Mesothelial cell of epicardium (in vitro differentiated cells): Measurements from ENCODE around the gene ADAMTS9. TPM values are rescaled to one million over a fixed set of nuclear protein-coding genes. Genes with fewer than 3 reads are reported as not detected.
A peak's percentile ranks its signal among the peaks of the same experiment; 100 is the strongest.
"Not testable (repeated sequence)": the region's sequence is repeated elsewhere in the genome, so short reads cannot be mapped to it uniquely, and the experiment has no call there.

Source experiments
- DNase-seq, 2 experiments: peaks; one replicate each; pipeline ENCODE4 v3.0.0; 2021; ENCODE audit warnings: low spot score in 2 of 2; ENCODE audit not compliant: unreplicated experiment in 2 of 2
- H3K27ac Mint-ChIP-seq: 2 replicates; pipeline ENCODE4 v1.8.0; 2021; ENCODE audit warnings: mixed read lengths
- H3K27me3 Mint-ChIP-seq: 2 replicates; pipeline ENCODE4 v1.8.0; 2021; ENCODE audit warnings: low read depth, mixed read lengths
- H3K36me3 Mint-ChIP-seq: 2 replicates; pipeline ENCODE4 v1.8.0; 2021; ENCODE audit warnings: mixed read lengths
- H3K4me1 Mint-ChIP-seq: 2 replicates; pipeline ENCODE4 v1.8.0; 2021; ENCODE audit warnings: mixed read lengths
- H3K4me3 Mint-ChIP-seq: 2 replicates; pipeline ENCODE4 v1.8.0; 2021; ENCODE audit warnings: mild to moderate bottlenecking, moderate library complexity, mixed read lengths
- H3K9me3 Mint-ChIP-seq: 2 replicates; pipeline ENCODE4 v1.8.0; 2021; ENCODE audit warnings: mixed read lengths
- total RNA-seq: library from RNA; stranded (reverse); gene quantifications from 3 replicates; pipeline ENCODE4 v1.2.1, GENCODE V29; 2021
- TF ChIP-seq, protein P1 (sequence below): fragments of 200-600 bp; sonication (generic); IDR thresholded peaks from one replicate; pipeline ENCODE4 v1.5.0; 2021; ENCODE audit warnings: antibody characterized with exemption; ENCODE audit not compliant: unreplicated experiment

Gene ADAMTS9
- total RNA-seq, 1 donor from 2014 or later, result 127 TPM

GRCh38 chr3:64550745-64551144 is 137.1 kb downstream of the ADAMTS9 start:
- no peaks in the 10 kb centered on the region for H3K9me3 Mint-ChIP-seq
- peaks cover 6% of the 10 kb centered on the region for H3K4me1 Mint-ChIP-seq
- TF ChIP-seq, protein P1, sequence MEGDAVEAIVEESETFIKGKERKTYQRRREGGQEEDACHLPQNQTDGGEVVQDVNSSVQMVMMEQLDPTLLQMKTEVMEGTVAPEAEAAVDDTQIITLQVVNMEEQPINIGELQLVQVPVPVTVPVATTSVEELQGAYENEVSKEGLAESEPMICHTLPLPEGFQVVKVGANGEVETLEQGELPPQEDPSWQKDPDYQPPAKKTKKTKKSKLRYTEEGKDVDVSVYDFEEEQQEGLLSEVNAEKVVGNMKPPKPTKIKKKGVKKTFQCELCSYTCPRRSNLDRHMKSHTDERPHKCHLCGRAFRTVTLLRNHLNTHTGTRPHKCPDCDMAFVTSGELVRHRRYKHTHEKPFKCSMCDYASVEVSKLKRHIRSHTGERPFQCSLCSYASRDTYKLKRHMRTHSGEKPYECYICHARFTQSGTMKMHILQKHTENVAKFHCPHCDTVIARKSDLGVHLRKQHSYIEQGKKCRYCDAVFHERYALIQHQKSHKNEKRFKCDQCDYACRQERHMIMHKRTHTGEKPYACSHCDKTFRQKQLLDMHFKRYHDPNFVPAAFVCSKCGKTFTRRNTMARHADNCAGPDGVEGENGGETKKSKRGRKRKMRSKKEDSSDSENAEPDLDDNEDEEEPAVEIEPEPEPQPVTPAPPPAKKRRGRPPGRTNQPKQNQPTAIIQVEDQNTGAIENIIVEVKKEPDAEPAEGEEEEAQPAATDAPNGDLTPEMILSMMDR, result no peak
- H3K27ac Mint-ChIP-seq, result no peak overlapping the region
- H3K4me3 Mint-ChIP-seq, result no peak overlapping the region
- no peaks in the 10 kb centered on the region for H3K27me3 Mint-ChIP-seq
- no peak for DNase-seq
- H3K36me3 Mint-ChIP-seq, result peaks cover 27% of the 10 kb centered on the region

GRCh38 chr3:64549869-64550268 is 137.9 kb downstream of the ADAMTS9 start:
- peaks cover 28% of the 10 kb centered on the region for H3K36me3 Mint-ChIP-seq
- no peak overlapping the region for H3K4me3 Mint-ChIP-seq
- H3K9me3 Mint-ChIP-seq, result no peaks in the 10 kb centered on the region
- DNase-seq, result no peak
- H3K27ac Mint-ChIP-seq, result no peak overlapping the region
- H3K27me3 Mint-ChIP-seq, result no peaks in the 10 kb centered on the region
- peaks cover 6% of the 10 kb centered on the region for H3K4me1 Mint-ChIP-seq
- TF ChIP-seq, protein P1, result no peak

DNA sequence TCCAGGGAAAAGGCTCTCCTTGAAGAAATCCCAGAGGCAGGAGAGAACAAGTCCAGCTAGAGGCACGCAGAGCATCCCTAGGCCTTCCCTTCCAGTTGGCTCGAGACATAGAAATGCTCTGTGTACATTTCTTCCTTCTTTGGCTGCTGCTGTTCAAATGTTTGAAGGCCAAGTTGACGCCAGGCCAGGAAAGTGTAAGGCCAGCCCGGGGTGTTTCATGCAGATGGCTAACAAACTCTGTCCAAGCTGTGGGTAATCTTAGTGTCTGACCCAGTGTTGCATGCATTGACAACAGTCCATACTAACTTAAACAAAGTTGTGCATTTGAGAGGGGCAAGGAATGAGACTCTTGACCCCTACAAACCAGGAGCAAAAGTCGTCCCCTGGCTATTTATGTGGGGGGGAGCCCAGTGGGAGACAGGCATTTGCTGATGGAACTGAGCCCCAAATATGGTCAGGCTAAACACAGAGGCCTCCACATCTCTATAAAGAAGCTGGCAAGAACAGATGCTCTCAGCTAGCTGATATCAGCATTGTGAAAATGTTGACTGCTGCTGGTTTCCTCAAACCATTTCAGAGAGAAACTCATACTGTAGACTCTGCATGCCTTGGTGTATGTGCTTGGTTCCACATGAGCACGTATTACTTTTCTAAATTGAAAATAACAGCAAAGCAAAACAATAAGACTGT is 139.5 kb downstream of the ADAMTS9 start:
- Mint-ChIP-seq H3K27ac (peak overlapping the region; percentile 36), H3K36me3 (peaks cover 34% of the 10 kb centered on the region), H3K4me3 (no peak overlapping the region)

DNA sequence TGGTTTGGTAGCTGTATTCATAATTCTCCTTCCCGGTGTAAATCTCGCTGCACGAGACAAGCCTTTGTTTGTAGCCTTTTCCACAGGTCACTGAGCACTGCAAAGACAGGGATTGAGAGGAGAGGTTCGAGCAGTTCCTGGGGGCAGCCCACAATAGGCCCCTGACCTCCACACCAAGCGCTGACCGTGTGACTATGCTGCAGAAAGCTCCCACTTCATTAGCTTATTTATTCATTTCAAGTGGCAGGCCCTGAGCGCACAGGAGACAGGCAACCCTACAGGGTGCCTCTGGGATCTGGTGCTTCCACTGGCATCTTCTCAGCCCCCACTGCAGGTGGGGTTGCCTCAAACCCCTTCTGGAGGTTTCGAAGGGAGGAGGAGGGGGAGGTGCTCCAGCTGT is 140.9 kb downstream of the ADAMTS9 start:
- no peaks in the 10 kb centered on the region for H3K9me3 Mint-ChIP-seq
- peaks cover 28% of the 10 kb centered on the region for H3K36me3 Mint-ChIP-seq
- H3K27ac Mint-ChIP-seq, result no peak overlapping the region
- no peak for DNase-seq
- TF ChIP-seq, protein P1, result no peak
- H3K27me3 Mint-ChIP-seq, result no peaks in the 10 kb centered on the region
- H3K4me1 Mint-ChIP-seq, result peaks cover under 1% of the 10 kb centered on the region
- no peak overlapping the region for H3K4me3 Mint-ChIP-seq

More for the DNA sequence above, 139.5 kb downstream of the ADAMTS9 start:
- H3K27me3 Mint-ChIP-seq, result no peaks in the 10 kb centered on the region
- TF ChIP-seq, protein P1, result no peak
- H3K9me3 Mint-ChIP-seq, result no peaks in the 10 kb centered on the region
- DNase-seq, result no peak
- no peaks in the 10 kb centered on the region for H3K4me1 Mint-ChIP-seq

DNA sequence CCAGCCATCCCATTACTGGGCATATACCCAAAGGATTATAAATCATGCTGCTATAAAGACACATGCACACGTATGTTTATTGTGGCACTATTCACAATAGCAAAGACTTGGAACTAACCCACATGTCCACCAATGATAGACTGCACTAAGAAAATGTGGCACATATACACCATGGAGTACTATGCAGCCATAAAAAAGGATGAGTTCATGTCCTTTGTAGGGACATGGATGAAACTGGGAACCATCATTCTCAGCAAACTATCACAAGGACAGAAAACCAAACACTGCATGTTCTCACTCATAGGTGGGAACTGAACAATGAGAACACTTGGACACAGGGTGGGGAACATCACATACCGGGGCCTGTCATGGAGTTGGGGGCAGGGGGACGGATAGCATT is 142.6 kb downstream of the ADAMTS9 start:
- DNase-seq, H3K27me3 Mint-ChIP-seq, H3K9me3 Mint-ChIP-seq, H3K27ac Mint-ChIP-seq, H3K4me3 Mint-ChIP-seq: not testable (repeated sequence)
- H3K36me3 Mint-ChIP-seq, result peaks cover 23% of the 10 kb centered on the region
- H3K4me1 Mint-ChIP-seq, result peaks cover 11% of the 10 kb centered on the region

DNA sequence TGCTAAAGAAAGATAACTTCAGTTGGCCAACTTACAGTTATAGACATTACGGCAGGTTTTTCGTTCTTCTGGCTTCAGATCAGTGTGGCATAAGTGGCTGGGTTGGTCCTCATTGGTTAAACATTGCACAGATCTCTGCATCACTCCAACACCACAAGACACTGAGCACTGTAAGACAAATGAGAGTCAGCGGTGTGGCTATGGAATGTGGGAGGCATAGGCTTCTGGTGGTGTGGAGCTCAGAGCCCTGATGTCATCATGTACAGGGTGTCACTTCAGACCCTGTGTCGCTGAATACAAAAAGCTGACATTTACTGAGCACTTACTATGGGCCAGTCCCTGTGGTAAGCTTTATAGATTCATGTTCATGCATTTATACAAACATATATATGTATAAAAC is 146.0 kb downstream of the ADAMTS9 start:
- H3K27ac Mint-ChIP-seq, result no peak overlapping the region
- peaks cover 22% of the 10 kb centered on the region for H3K4me1 Mint-ChIP-seq
- H3K36me3 Mint-ChIP-seq, result peaks cover 26% of the 10 kb centered on the region
- no peaks in the 10 kb centered on the region for H3K27me3 Mint-ChIP-seq
- no peak for DNase-seq
- TF ChIP-seq, protein P1, result no peak
- H3K9me3 Mint-ChIP-seq, result no peaks in the 10 kb centered on the region
- H3K4me3 Mint-ChIP-seq, result no peak overlapping the region
